Head of caudate nucleus (tissue), 42 donors: ENCODE measurements around the gene SIGLEC8.
"Not testable (repeated sequence)": the region's sequence is repeated elsewhere in the genome, so short reads cannot be mapped to it uniquely, and the experiment has no call there.

Experiments
- DNase-seq, 42 donors: peaks; one replicate each; pipeline versions ENCODE4 v3.0.0 to v3.0.0-alpha.2; 2020 to 2021; ENCODE audit warnings: mixed read lengths in 7 of 42
- intact Hi-C: fragments of 100-400 bp; cut with DNase I; formaldehyde crosslinking; loops from one replicate; pipeline ENCODE4 v1.15.0; 2022

The SIGLEC8 gene

GRCh38 chr19:51458051-51458645, at the start of gene SIGLEC8:
Gene SIGLEC8, minus strand, starts transcription at chr19:51458454. Its CDS starts 67 bp downstream, at chr19:51458387.
- peak in 2 of 42 donors; percentile 11 to 12 for DNase-seq
- intact Hi-C loops, result no loop called here

- DNase-seq, result no peak
- intact Hi-C loops, result no loop called here
Measured at GRCh38 chr19:51507640-51508058, 49.4 kb upstream of the SIGLEC8 start.

GRCh38 chr19:51507192-51507591, 48.9 kb upstream of the SIGLEC8 start:
- DNase-seq, result no peak
- intact Hi-C loops, result no loop called here

- DNase-seq, result no peak
Measured at GRCh38 chr19:51505904-51506303, 47.6 kb upstream of the SIGLEC8 start.

GRCh38 chr19:51503896-51504295, 45.6 kb upstream of the SIGLEC8 start:
- intact Hi-C loops, result no loop called here
- DNase-seq, result no peak

More at GRCh38 chr19:51505904-51506303, 47.6 kb upstream of the SIGLEC8 start:
- intact Hi-C loops, result no loop called here

GRCh38 chr19:51503286-51503817, 45.1 kb upstream of the SIGLEC8 start:
- no peak for DNase-seq
- intact Hi-C loops, result no loop called here

- peak in 36 of 42 donors; percentile 6 to 63 (median 37) for DNase-seq
- intact Hi-C loops, result no loop called here
Measured at GRCh38 chr19:51501594-51502263, 43.5 kb upstream of the SIGLEC8 start, which contains the start of gene SIGLEC12. Gene SIGLEC12, minus strand, starts transcription at chr19:51501800. Its CDS starts 67 bp downstream, at chr19:51501733.

GRCh38 chr19:51500931-51501330, 42.7 kb upstream of the SIGLEC8 start:
- intact Hi-C loops, DNase-seq: not testable (repeated sequence)

- DNase-seq, result no peak
- intact Hi-C loops, result no loop called here
Measured at GRCh38 chr19:51497666-51498065, 39.4 kb upstream of the SIGLEC8 start.

- DNase-seq, result peak in 1 of 42 donors; percentile 4
- intact Hi-C loops, result no loop called here
Measured at GRCh38 chr19:51493776-51494175, 35.5 kb upstream of the SIGLEC8 start.

- no peak for DNase-seq
- intact Hi-C loops, result no loop called here
Measured at GRCh38 chr19:51491586-51491985, 33.3 kb upstream of the SIGLEC8 start.

- intact Hi-C loops, result no loop called here
- DNase-seq, result no peak
Measured at GRCh38 chr19:51490676-51491075, 32.4 kb upstream of the SIGLEC8 start.

- no peak for DNase-seq
- intact Hi-C loops, result no loop called here
Measured at GRCh38 chr19:51489113-51489512, 30.9 kb upstream of the SIGLEC8 start.

- intact Hi-C loops, result no loop called here
- no peak for DNase-seq
Measured at GRCh38 chr19:51488491-51488890, 30.2 kb upstream of the SIGLEC8 start.

- intact Hi-C loops, result no loop called here
- no peak for DNase-seq
Measured at GRCh38 chr19:51485960-51486660, 27.9 kb upstream of the SIGLEC8 start.

- no peak for DNase-seq
- intact Hi-C loops, result no loop called here
Measured at GRCh38 chr19:51480590-51480989, 22.3 kb upstream of the SIGLEC8 start.

GRCh38 chr19:51479531-51480331, 21.5 kb upstream of the SIGLEC8 start:
- no peak for DNase-seq
- intact Hi-C loops, result no loop called here

GRCh38 chr19:51478381-51479234, 20.4 kb upstream of the SIGLEC8 start, which contains the start of gene CEACAM18:
Gene CEACAM18, plus strand, starts transcription at chr19:51478539.
- intact Hi-C loops, result no loop called here
- no peak for DNase-seq
